Adipocyte (in vitro differentiated cells): ENCODE results near the gene BRPF1.

Experiments
- DNase-seq: peaks from one replicate; pipeline ENCODE4 v3.0.0-alpha.2; 2015; ENCODE audit warnings: low read depth
- H3K27me3 ChIP-seq: replicated peaks from 2 replicates; pipeline ENCODE4 v1.7.0; 2013; ENCODE audit warnings: mild to moderate bottlenecking, low read length, moderate library complexity; ENCODE audit not compliant: control insufficient read depth, insufficient read depth
- H3K36me3 ChIP-seq: 2 replicates; pipeline ENCODE4 v1.7.0; 2013; ENCODE audit warnings: low read length, mild to moderate bottlenecking, moderate library complexity; ENCODE audit not compliant: control insufficient read depth, insufficient read depth, severe bottlenecking
- H3K4me1 ChIP-seq: 2 replicates; pipeline ENCODE4 v1.7.0; 2013; ENCODE audit warnings: mild to moderate bottlenecking, low read length, moderate library complexity; ENCODE audit not compliant: control insufficient read depth, insufficient read depth
- H3K4me3 ChIP-seq: 2 replicates; pipeline ENCODE4 v1.7.0; 2013; ENCODE audit warnings: mild to moderate bottlenecking, low read length, moderate library complexity
- H3K9ac ChIP-seq: 2 replicates; pipeline ENCODE4 v1.7.0; 2013; ENCODE audit warnings: mild to moderate bottlenecking, low read length, moderate library complexity
- H3K9me3 ChIP-seq: 2 replicates; pipeline ENCODE4 v1.7.0; 2013; ENCODE audit warnings: mild to moderate bottlenecking, low read length, moderate library complexity; ENCODE audit not compliant: control insufficient read depth

The BRPF1 gene

GRCh38 chr3:9783954-9784353, 52.4 kb downstream of the BRPF1 start:
- H3K4me3 ChIP-seq = no peak overlapping the region
- no peaks in the 10 kb centered on the region for H3K9me3 ChIP-seq
- H3K36me3 ChIP-seq = peaks cover 39% of the 10 kb centered on the region
- H3K27me3 ChIP-seq = no peaks in the 10 kb centered on the region
- DNase-seq = no peak
- no peak overlapping the region for H3K9ac ChIP-seq
- H3K4me1 ChIP-seq = peaks cover 11% of the 10 kb centered on the region

- no peak overlapping the region for H3K9ac ChIP-seq
- peak; percentile 52 for DNase-seq
- H3K27me3 ChIP-seq = no peaks in the 10 kb centered on the region
- no peak overlapping the region for H3K4me3 ChIP-seq
- H3K36me3 ChIP-seq = peaks cover 49% of the 10 kb centered on the region
- no peaks in the 10 kb centered on the region for H3K9me3 ChIP-seq
- H3K4me1 ChIP-seq = peaks cover 10% of the 10 kb centered on the region
These were observed 53.4 kb downstream of the BRPF1 start for GRCh38 chr3:9784965-9785364.

GRCh38 chr3:9785602-9786001, 54.1 kb downstream of the BRPF1 start:
- H3K4me1 ChIP-seq = peaks cover 10% of the 10 kb centered on the region
- H3K36me3 ChIP-seq = peaks cover 51% of the 10 kb centered on the region
- DNase-seq = no peak
- no peak overlapping the region for H3K4me3 ChIP-seq
- no peaks in the 10 kb centered on the region for H3K27me3 ChIP-seq
- no peak overlapping the region for H3K9ac ChIP-seq
- no peaks in the 10 kb centered on the region for H3K9me3 ChIP-seq

GRCh38 chr3:9786209-9786739, 54.7 kb downstream of the BRPF1 start:
- H3K9ac ChIP-seq = no peak overlapping the region
- H3K4me3 ChIP-seq = no peak overlapping the region
- H3K36me3 ChIP-seq = peaks cover 48% of the 10 kb centered on the region
- H3K4me1 ChIP-seq = peaks cover 10% of the 10 kb centered on the region
- no peaks in the 10 kb centered on the region for H3K9me3 ChIP-seq
- no peaks in the 10 kb centered on the region for H3K27me3 ChIP-seq
- DNase-seq = no peak

- no peak for DNase-seq
- no peak overlapping the region for H3K4me3 ChIP-seq
- peaks cover 18% of the 10 kb centered on the region for H3K4me1 ChIP-seq
- no peaks in the 10 kb centered on the region for H3K9me3 ChIP-seq
- H3K9ac ChIP-seq = no peak overlapping the region
- peaks cover 45% of the 10 kb centered on the region for H3K36me3 ChIP-seq
- no peaks in the 10 kb centered on the region for H3K27me3 ChIP-seq
These were observed 55.5 kb downstream of the BRPF1 start for GRCh38 chr3:9786825-9787669.

- H3K4me3 ChIP-seq = no peak overlapping the region
- no peaks in the 10 kb centered on the region for H3K9me3 ChIP-seq
- peaks cover 18% of the 10 kb centered on the region for H3K4me1 ChIP-seq
- DNase-seq = no peak
- no peak overlapping the region for H3K9ac ChIP-seq
- peaks cover 38% of the 10 kb centered on the region for H3K36me3 ChIP-seq
- H3K27me3 ChIP-seq = no peaks in the 10 kb centered on the region
These were observed 56.2 kb downstream of the BRPF1 start for GRCh38 chr3:9787714-9788113.

GRCh38 chr3:9791127-9791526, 59.6 kb downstream of the BRPF1 start:
- peaks cover 32% of the 10 kb centered on the region for H3K36me3 ChIP-seq
- no peak overlapping the region for H3K4me3 ChIP-seq
- H3K9me3 ChIP-seq = no peaks in the 10 kb centered on the region
- H3K4me1 ChIP-seq = peaks cover 14% of the 10 kb centered on the region
- no peaks in the 10 kb centered on the region for H3K27me3 ChIP-seq
- peak overlapping the region; percentile 99 for H3K9ac ChIP-seq
- DNase-seq = no peak

GRCh38 chr3:9791790-9792404, 60.4 kb downstream of the BRPF1 start:
- no peak for DNase-seq
- Histone ChIP-seq H3K9ac (peak overlapping the region; percentile 99), H3K9me3 (no peaks in the 10 kb centered on the region), H3K4me3 (peak overlapping the region; percentile 96), H3K4me1 (peaks cover 14% of the 10 kb centered on the region), H3K27me3 (no peaks in the 10 kb centered on the region), H3K36me3 (peaks cover 25% of the 10 kb centered on the region)

GRCh38 chr3:9792405-9793160, 61.0 kb downstream of the BRPF1 start, which contains the start of the genes ARPC4 and TADA3:
TSS of gene ARPC4 (plus strand) at chr3:9793082. CDS start at chr3:9793122, 40 bp downstream.
TSS of gene TADA3 (minus strand) at chr3:9792473. CDS start at chr3:9791466, 1,007 bp downstream.
- DNase-seq = peak; percentile 97
- H3K4me1 ChIP-seq = peaks cover 14% of the 10 kb centered on the region
- peak within 1 kb of the TSS; percentile 99 for H3K9ac ChIP-seq
- peaks cover 28% of the 10 kb centered on the region for H3K36me3 ChIP-seq
- no peaks in the 10 kb centered on the region for H3K27me3 ChIP-seq
- no peaks in the 10 kb centered on the region for H3K9me3 ChIP-seq
- H3K4me3 ChIP-seq = peak within 1 kb of the TSS; percentile 96

- peak; percentile 73 for DNase-seq
- H3K36me3 ChIP-seq = peaks cover 31% of the 10 kb centered on the region
- peak overlapping the region; percentile 99 for H3K9ac ChIP-seq
- H3K4me1 ChIP-seq = peaks cover 14% of the 10 kb centered on the region
- H3K27me3 ChIP-seq = no peaks in the 10 kb centered on the region
- H3K4me3 ChIP-seq = peak overlapping the region; percentile 96
- H3K9me3 ChIP-seq = no peaks in the 10 kb centered on the region
These were observed 61.7 kb downstream of the BRPF1 start for GRCh38 chr3:9793161-9793781.
